GM18519 (cell line): ENCODE data around the gene TPM2.

Experiments
- ATAC-seq: cut with Tn5 transposase; IDR thresholded peaks from one replicate; pipeline ENCODE4 v1.9.1; 2021; ENCODE audit warnings: mild to moderate bottlenecking, moderate library complexity; ENCODE audit not compliant: unreplicated experiment, low FRiP score

TPM2 gene

GRCh38 chr9:35680331-35681105 lies 9.2 kb downstream of the TPM2 start:
- no peak for ATAC-seq

- ATAC-seq: no peak
Observed at GRCh38 chr9:35679766-35680330, 9.9 kb downstream of the TPM2 start.

- no peak for ATAC-seq
Observed at GRCh38 chr9:35679091-35679490, 10.6 kb downstream of the TPM2 start.

GRCh38 chr9:35675732-35676392 lies 13.9 kb downstream of the TPM2 start:
- no peak for ATAC-seq

- ATAC-seq: no peak
Observed at GRCh38 chr9:35675204-35675603, 14.5 kb downstream of the TPM2 start.

GRCh38 chr9:35674025-35674361 lies 15.7 kb downstream of the TPM2 start:
- ATAC-seq: no peak

GRCh38 chr9:35673132-35674024 lies 16.3 kb downstream of the TPM2 start, which contains the start of gene CA9:
TSS of gene CA9 (plus strand) at chr9:35673928. CDS start at chr9:35673960, 32 bp downstream.
- no peak for ATAC-seq

GRCh38 chr9:35669331-35670145 lies 20.2 kb downstream of the TPM2 start:
- no peak for ATAC-seq

GRCh38 chr9:35667939-35668338 lies 21.8 kb downstream of the TPM2 start:
- no peak for ATAC-seq

GRCh38 chr9:35666549-35666948 lies 23.2 kb downstream of the TPM2 start:
- no peak for ATAC-seq

- ATAC-seq: no peak
Observed at GRCh38 chr9:35666045-35666444, 23.7 kb downstream of the TPM2 start.

GRCh38 chr9:35665471-35665818 lies 24.3 kb downstream of the TPM2 start:
- ATAC-seq: no peak

- ATAC-seq: peak; percentile 50
Observed at GRCh38 chr9:35664531-35665470, 24.9 kb downstream of the TPM2 start, which contains the start of gene ARHGEF39. TSS of gene ARHGEF39 (minus strand) at chr9:35665195. CDS start at chr9:35665169, 26 bp downstream.

GRCh38 chr9:35662437-35662836 lies 27.3 kb downstream of the TPM2 start:
- ATAC-seq: no peak

GRCh38 chr9:35661756-35662350 lies 27.9 kb downstream of the TPM2 start:
- no peak for ATAC-seq

- ATAC-seq: no peak
Observed at GRCh38 chr9:35660966-35661415, 28.7 kb downstream of the TPM2 start.

GRCh38 chr9:35659340-35659739 lies 30.4 kb downstream of the TPM2 start:
- ATAC-seq: no peak

GRCh38 chr9:35658968-35659220 lies 30.8 kb downstream of the TPM2 start:
- no peak for ATAC-seq
